SK-N-MC (cell line): ENCODE results near the gene METTL16.

Experiments
- EZH2 ChIP-seq: fragments of 200-600 bp; sonication (generic); IDR thresholded peaks from one replicate; pipeline ENCODE4 v1.6.1; 2017; ENCODE audit warnings: antibody characterized with exemption
- POLR2AphosphoS5 ChIP-seq: IDR thresholded peaks from 2 replicates; pipeline ENCODE4 v1.6.1; 2012; ENCODE audit warnings: mild to moderate bottlenecking, low read depth, low read length, borderline replicate concordance

DNA sequence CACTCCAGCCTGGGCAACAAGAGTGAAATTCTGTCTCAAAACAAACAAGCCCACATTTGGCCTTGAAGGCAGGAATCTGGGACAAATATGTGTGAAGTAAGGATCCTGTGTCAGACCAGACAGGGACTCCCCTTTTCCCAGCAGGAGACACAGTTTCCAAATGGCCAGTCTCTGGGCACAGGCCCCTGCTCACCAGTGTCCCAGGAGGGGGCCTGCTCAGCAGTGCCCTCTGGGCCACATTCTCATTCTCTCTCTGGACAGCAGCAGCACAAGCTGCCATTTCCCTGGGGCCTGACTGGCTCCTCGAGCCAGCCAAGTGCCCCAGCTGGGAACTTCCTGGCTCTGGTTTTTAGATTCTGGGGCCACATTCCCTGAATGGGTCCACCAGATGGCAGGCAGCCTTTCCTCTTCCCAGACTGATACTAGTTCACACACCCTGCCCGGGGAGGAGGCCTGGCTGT is 99.1 kb downstream of the METTL16 start:
- TF ChIP-seq EZH2 (no peak), POLR2AphosphoS5 (no peak)
